GM21576 (cell line): ENCODE measurements around the gene PKD1.
"Not testable (repeated sequence)": the region's sequence is repeated elsewhere in the genome, so short reads cannot be mapped to it uniquely, and the experiment has no call there.

Experiments used
- ATAC-seq: cut with Tn5 transposase; IDR thresholded peaks from one replicate; pipeline ENCODE4 v1.9.1; 2021; ENCODE audit warnings: mild to moderate bottlenecking, moderate library complexity; ENCODE audit not compliant: unreplicated experiment

Gene PKD1

GRCh38 chr16:2135770-2136490, at the start of gene PKD1:
TSS of gene PKD1 (minus strand) at chr16:2135898. CDS start at chr16:2135689, 209 bp downstream.
- not testable (repeated sequence) for ATAC-seq

GRCh38 chr16:2184962-2185361, 49.3 kb upstream of the PKD1 start:
- no peak for ATAC-seq

- no peak for ATAC-seq
Observed at GRCh38 chr16:2184346-2184745, 48.6 kb upstream of the PKD1 start.

GRCh38 chr16:2183671-2184070, 48.0 kb upstream of the PKD1 start:
- ATAC-seq = no peak

- no peak for ATAC-seq
Observed at GRCh38 chr16:2181952-2182351, 46.3 kb upstream of the PKD1 start.

- ATAC-seq = no peak
Observed at GRCh38 chr16:2180962-2181923, 45.5 kb upstream of the PKD1 start.

- no peak for ATAC-seq
Observed at GRCh38 chr16:2180461-2180860, 44.8 kb upstream of the PKD1 start.

GRCh38 chr16:2179576-2179975, 43.9 kb upstream of the PKD1 start:
- ATAC-seq = no peak

- ATAC-seq = no peak
Observed at GRCh38 chr16:2179107-2179501, 43.4 kb upstream of the PKD1 start.

GRCh38 chr16:2178321-2179106, 42.8 kb upstream of the PKD1 start:
- no peak for ATAC-seq

- no peak for ATAC-seq
Observed at GRCh38 chr16:2177561-2177960, 41.9 kb upstream of the PKD1 start.

GRCh38 chr16:2177101-2177500, 41.4 kb upstream of the PKD1 start:
- no peak for ATAC-seq

- no peak for ATAC-seq
Observed at GRCh38 chr16:2176047-2176446, 40.3 kb upstream of the PKD1 start.

- no peak for ATAC-seq
Observed at GRCh38 chr16:2175454-2175853, 39.8 kb upstream of the PKD1 start.

GRCh38 chr16:2174396-2175131, 38.9 kb upstream of the PKD1 start:
- no peak for ATAC-seq

GRCh38 chr16:2173916-2174315, 38.2 kb upstream of the PKD1 start:
- ATAC-seq = no peak

GRCh38 chr16:2173366-2173765, 37.7 kb upstream of the PKD1 start:
- ATAC-seq = no peak

- ATAC-seq = no peak
Observed at GRCh38 chr16:2172688-2173335, 37.1 kb upstream of the PKD1 start.

- ATAC-seq = no peak
Observed at GRCh38 chr16:2171601-2172178, 36.0 kb upstream of the PKD1 start.
